GM12892 (cell line): Measurements from ENCODE around the gene ZBTB9.

Experiments used
- POLR2A ChIP-seq: IDR thresholded peaks from 2 replicates; pipeline ENCODE4 v1.6.1; 2011; ENCODE audit warnings: low read depth, low read length, control low read depth
- TAF1 ChIP-seq: IDR thresholded peaks from 2 replicates; pipeline ENCODE4 v1.6.1; 2011; ENCODE audit warnings: low read depth, mild to moderate bottlenecking, control low read depth, low read length, borderline replicate concordance

DNA sequence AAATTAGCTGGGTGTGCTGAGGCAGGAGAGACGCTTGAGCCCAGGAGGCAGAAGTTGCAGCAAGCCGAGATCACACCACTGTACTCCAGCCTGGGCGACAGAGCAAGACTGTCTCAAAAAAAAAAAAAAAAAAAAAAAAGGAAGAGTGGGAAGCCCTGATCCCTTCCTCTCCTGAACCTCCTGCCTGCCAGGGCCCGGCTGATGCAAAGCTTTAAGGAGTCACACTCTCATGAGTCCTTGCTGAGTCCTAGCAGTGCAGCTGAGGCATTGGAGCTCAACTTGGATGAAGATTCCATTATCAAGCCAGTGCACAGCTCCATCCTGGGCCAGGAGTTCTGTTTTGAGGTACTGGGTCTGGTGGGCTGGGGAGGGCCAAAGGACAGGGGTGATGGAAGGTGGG lies 19.4 kb upstream of the ZBTB9 start:
- TF ChIP-seq POLR2A (no peak), TAF1 (no peak)
